Neutrophil (primary cell): ENCODE results near the gene STX5.
"Not testable (repeated sequence)": the region's sequence is repeated elsewhere in the genome, so short reads cannot be mapped to it uniquely, and the experiment has no call there.

Experiments
- H3K27ac ChIP-seq: fragments of 200-600 bp; sonication (generic); 2 replicates; pipeline ENCODE4 v1.5.1; 2016; ENCODE audit warnings: mild to moderate bottlenecking, moderate library complexity
- H3K27me3 ChIP-seq: fragments of 200-600 bp; sonication (generic); 2 replicates; pipeline ENCODE4 v1.6.0; 2016; ENCODE audit warnings: mild to moderate bottlenecking
- H3K36me3 ChIP-seq: fragments of 200-600 bp; sonication (generic); 2 replicates; pipeline ENCODE4 v1.5.1; 2017
- H3K4me1 ChIP-seq, 2 experiments: fragments of 200-600 bp in 1 of 2; sonication (generic) in 1 of 2; 1 replicate in 1 of 2; 2 replicates in 1 of 2; pipeline versions ENCODE4 v1.5.1 to v1.6.1; 2013 to 2016; ENCODE audit warnings: low read depth in 1 of 2, low read length in 1 of 2, mild to moderate bottlenecking in 1 of 2, moderate library complexity in 1 of 2; ENCODE audit not compliant: control insufficient read depth in 1 of 2, insufficient read depth in 1 of 2
- H3K4me3 ChIP-seq, 2 experiments: fragments of 200-600 bp in 1 of 2; sonication (generic) in 1 of 2; 1 replicate in 1 of 2; 2 replicates in 1 of 2; pipeline ENCODE4 v1.5.1; 2013 to 2016; ENCODE audit warnings: low read depth in 1 of 2, low read length in 1 of 2, mild to moderate bottlenecking in 1 of 2, moderate library complexity in 1 of 2
- H3K9me3 ChIP-seq: fragments of 200-600 bp; sonication (generic); 2 replicates; pipeline ENCODE4 v1.5.1; 2016
- TF ChIP-seq, protein P1 (sequence below): fragments of 200-600 bp; sonication (generic); IDR thresholded peaks from 2 replicates; pipeline ENCODE4 v1.5.1; 2016; ENCODE audit warnings: antibody characterized with exemption

STX5 gene

DNA sequence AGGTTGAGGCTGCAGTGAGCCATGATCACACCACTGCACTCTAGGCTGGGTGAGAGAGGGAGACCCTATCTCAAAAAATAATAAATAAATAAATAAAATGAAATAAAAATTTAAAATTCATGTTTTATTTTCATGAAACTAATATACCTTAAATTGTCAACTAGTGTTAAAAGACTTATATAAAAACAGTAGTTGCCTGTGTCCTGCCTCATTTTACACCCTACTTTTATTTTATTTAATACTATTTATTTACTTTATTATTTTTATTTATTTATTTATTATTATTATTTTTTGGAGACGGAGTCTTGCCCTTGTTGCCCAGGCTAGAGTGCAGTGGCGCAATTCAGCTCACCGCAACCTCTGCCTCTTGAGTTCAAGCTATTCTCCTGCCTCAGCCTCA is 12.3 kb upstream of the STX5 start:
- H3K4me3 ChIP-seq: no peak overlapping the region
- no peak overlapping the region for H3K27ac ChIP-seq
- peaks cover 17 to 31% of the 10 kb centered on the region in 2 experiments for H3K4me1 ChIP-seq
- no peaks in the 10 kb centered on the region for H3K9me3 ChIP-seq
- TF ChIP-seq, protein P1, sequence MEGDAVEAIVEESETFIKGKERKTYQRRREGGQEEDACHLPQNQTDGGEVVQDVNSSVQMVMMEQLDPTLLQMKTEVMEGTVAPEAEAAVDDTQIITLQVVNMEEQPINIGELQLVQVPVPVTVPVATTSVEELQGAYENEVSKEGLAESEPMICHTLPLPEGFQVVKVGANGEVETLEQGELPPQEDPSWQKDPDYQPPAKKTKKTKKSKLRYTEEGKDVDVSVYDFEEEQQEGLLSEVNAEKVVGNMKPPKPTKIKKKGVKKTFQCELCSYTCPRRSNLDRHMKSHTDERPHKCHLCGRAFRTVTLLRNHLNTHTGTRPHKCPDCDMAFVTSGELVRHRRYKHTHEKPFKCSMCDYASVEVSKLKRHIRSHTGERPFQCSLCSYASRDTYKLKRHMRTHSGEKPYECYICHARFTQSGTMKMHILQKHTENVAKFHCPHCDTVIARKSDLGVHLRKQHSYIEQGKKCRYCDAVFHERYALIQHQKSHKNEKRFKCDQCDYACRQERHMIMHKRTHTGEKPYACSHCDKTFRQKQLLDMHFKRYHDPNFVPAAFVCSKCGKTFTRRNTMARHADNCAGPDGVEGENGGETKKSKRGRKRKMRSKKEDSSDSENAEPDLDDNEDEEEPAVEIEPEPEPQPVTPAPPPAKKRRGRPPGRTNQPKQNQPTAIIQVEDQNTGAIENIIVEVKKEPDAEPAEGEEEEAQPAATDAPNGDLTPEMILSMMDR: no peak
- H3K36me3 ChIP-seq: no peaks in the 10 kb centered on the region
- H3K27me3 ChIP-seq: no peaks in the 10 kb centered on the region

DNA sequence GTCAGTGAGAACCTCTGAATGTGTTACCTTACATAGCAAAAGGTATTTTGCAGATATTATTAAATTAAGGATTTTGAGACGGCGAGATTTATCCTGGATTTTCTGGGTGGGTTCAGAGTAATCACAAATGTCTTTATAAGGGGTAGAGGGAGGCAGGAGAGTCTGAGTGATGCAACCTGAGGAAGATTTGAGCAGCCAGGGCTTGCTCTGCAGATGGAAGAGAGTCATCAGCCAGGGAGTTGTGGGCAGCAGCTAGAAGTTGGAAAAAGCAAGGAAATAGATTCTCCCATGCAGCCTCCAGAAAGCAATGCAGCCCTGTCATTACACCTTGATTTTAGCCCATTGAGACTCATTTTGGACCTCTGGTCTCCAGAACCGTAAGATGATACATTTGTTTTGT is 11.6 kb upstream of the STX5 start:
- peaks cover 23 to 38% of the 10 kb centered on the region in 2 experiments for H3K4me1 ChIP-seq
- H3K27me3 ChIP-seq: no peaks in the 10 kb centered on the region
- TF ChIP-seq, protein P1: no peak
- H3K4me3 ChIP-seq: no peak overlapping the region
- no peak overlapping the region for H3K27ac ChIP-seq
- H3K36me3 ChIP-seq: no peaks in the 10 kb centered on the region
- H3K9me3 ChIP-seq: no peaks in the 10 kb centered on the region

DNA sequence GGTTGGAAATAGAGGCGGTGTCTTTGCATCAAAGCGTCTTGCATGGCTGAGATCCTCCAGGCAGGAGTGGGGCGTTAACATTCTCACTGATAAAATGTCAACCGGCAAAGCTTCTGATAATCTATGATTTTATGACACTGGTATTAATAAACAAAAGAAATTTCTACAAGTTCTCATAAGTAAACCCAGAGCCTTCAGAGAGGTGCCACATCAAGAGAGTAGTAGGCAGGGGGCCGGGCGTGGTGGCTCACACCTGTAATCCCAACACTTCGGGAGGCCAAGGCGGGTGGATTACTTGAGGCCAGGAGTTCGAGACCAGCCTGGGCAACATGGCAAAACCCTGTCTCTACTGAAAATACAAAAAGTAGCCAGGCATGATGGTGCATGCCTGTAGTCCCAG is 11.0 kb upstream of the STX5 start:
- not testable (repeated sequence) for H3K36me3 ChIP-seq, H3K9me3 ChIP-seq, H3K27me3 ChIP-seq
- Histone ChIP-seq H3K4me3 (peak overlapping the region; percentile 89 to 90), H3K4me1 (peaks cover 23 to 38% of the 10 kb centered on the region in 2 experiments), H3K27ac (peak overlapping the region; percentile 99)

DNA sequence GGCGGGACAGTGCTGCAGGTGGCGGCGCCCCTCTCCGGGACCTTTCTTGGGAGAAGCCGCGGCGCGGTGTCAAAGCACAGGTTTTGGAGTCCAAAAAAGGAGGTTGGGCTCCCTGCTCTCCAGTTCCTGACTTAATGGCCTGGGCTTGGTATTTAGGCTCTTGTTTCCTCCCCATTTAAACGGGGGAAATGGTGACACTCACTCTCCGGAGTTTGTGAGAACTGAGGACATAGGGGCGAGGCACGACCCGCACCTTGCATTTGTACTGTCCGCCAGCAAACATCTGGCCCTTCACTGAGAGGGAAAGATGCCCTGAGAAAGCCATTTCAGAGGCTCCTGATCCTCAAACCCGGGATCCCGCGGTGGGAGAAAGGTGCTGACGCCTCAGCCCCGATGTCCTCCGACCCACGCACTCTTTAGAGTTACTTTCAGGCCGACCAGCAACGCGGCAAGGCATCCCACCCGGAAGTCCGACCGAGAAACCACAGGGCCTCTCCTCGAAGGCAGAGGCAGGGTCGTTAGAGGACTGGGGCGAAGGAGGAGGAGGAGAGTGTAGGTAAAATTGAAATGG is 10.4 kb upstream of the STX5 start:
- H3K4me1 ChIP-seq: peaks cover 23 to 38% of the 10 kb centered on the region in 2 experiments
- H3K36me3 ChIP-seq: no peaks in the 10 kb centered on the region
- TF ChIP-seq, protein P1: no peak
- no peaks in the 10 kb centered on the region for H3K9me3 ChIP-seq
- H3K27ac ChIP-seq: peak overlapping the region; percentile 99
- no peaks in the 10 kb centered on the region for H3K27me3 ChIP-seq
- peak overlapping the region; percentile 89 to 90 for H3K4me3 ChIP-seq

DNA sequence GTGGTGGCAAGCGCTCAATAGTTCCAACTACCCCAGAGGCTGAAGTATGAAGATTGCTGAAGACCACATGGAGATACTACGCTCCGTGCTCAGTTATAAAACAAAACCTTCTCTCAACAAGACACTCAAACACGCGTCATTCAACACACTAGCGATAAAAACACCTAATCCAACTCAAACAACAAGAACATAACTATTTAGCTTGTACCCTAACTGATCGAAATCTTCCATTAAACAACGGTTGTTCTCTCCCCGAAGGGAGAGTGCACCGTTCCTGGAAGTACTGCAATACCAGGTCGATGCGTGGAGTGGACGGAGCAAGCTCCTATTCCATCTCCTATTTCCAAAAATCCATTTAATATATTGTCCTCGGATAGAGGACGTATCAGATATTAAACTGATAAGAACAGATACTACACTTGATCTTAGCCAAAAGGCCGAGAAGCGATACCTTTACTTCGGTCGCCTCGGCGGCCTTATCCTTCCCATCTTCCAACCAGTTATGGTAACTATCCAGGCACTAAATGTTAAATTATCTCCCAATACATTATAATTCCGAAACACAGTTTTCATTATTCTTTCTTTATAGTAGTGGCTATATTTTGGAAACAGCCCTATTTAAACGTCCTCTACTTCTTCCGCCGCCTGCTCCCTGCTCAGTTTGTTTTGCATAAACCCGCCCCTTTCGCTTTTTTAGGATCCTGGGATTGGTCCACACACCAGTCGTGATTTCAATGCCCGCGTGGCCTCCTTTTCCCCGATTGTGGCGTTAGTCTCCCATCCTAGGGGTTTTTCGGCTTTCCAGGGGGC is 9.7 kb upstream of the STX5 start:
- Histone ChIP-seq H3K9me3 (no peaks in the 10 kb centered on the region), H3K27ac (peak overlapping the region; percentile 99), H3K36me3 (no peaks in the 10 kb centered on the region), H3K27me3 (no peaks in the 10 kb centered on the region), H3K4me3 (peak overlapping the region; percentile 89 to 90), H3K4me1 (peaks cover 23 to 38% of the 10 kb centered on the region in 2 experiments)
- TF ChIP-seq, protein P1: peak; percentile 13

DNA sequence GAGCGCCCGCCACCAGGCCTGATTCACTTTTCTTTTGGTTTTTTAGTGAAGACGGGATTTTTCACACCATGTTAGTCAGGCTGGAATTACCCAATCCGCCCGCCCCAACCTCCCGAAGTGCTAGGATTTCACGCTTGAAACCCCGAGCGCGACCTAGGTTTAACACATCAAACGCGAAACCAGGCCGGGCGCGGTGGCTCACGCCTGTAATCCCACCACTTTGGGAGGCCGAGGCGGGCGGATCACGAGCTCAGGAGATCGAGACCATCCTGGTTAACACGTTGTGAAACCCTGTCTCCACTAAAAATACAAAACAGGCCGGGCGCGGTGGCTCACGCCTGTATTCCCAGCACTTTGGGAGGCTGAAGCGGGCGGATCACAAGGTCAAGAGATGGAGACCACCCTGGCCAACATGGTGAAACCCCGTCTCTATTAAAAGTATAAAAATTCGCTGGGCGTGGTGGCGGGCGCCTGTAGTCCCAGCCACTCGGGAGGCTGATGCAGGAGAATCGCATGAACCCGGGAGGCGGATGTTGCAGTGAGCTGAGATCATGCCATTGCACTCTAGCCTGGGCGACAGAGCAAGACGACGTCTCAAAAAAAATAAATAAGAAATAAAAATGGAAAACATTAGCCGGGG is 9.0 kb upstream of the STX5 start:
- not testable (repeated sequence) for H3K36me3 ChIP-seq, H3K27me3 ChIP-seq, H3K9me3 ChIP-seq
- Histone ChIP-seq H3K27ac (peak overlapping the region; percentile 99), H3K4me3 (peak overlapping the region; percentile 89 to 90), H3K4me1 (peaks cover 23 to 38% of the 10 kb centered on the region in 2 experiments)
